Dermis blood vessel endothelial cell (primary cell): ENCODE results near the gene CSAG3. TPM values are rescaled to one million over a fixed set of nuclear protein-coding genes. Genes with fewer than 3 reads are reported as not detected.
"Not testable (repeated sequence)": the region's sequence is repeated elsewhere in the genome, so short reads cannot be mapped to it uniquely, and the experiment has no call there.

Experiments
- DNase-seq: peaks from one replicate; pipeline ENCODE4 v3.0.0; 2010
- total RNA-seq: library from RNA; depleted of rRNA; stranded (reverse); fragments of >200 nt; gene quantifications from 2 replicates; pipeline ENCODE4 v1.2.3, GENCODE V29; 2014

CSAG3 gene
- total RNA-seq: not detected in 2 replicates

GRCh38 chrX:152758918-152759317 lies at the start of gene CSAG3:
Gene CSAG3, plus strand, starts transcription at chrX:152759218.
- not testable (repeated sequence) for DNase-seq

GRCh38 chrX:152713195-152713594 lies 45.8 kb upstream of the CSAG3 start:
- not testable (repeated sequence) for DNase-seq

GRCh38 chrX:152713815-152714787 lies 44.9 kb upstream of the CSAG3 start, which contains the start of gene MAGEA2B:
Gene MAGEA2B, plus strand, starts transcription at chrX:152714628. Its CDS starts 2,479 bp downstream, at chrX:152717107.
- not testable (repeated sequence) for DNase-seq

GRCh38 chrX:152725409-152725808 lies 33.6 kb upstream of the CSAG3 start:
- DNase-seq: no peak

GRCh38 chrX:152733261-152733975 lies 25.6 kb upstream of the CSAG3 start, which contains the start of the genes CSAG1 and MAGEA12:
Gene CSAG1, minus strand, starts transcription at chrX:152733721. Its CDS starts 1,261 bp downstream, at chrX:152732460.
Gene MAGEA12, plus strand, starts transcription at chrX:152733757. Its CDS starts 2,405 bp downstream, at chrX:152736162.
- no peak for DNase-seq

- DNase-seq: not testable (repeated sequence)
These were observed 24.7 kb upstream of the CSAG3 start for GRCh38 chrX:152734143-152734858.

- no peak for DNase-seq
These were observed 23.9 kb upstream of the CSAG3 start for GRCh38 chrX:152735101-152735500.

GRCh38 chrX:152735860-152736511 lies 23.0 kb upstream of the CSAG3 start:
- DNase-seq: no peak

GRCh38 chrX:152736528-152736927 lies 22.5 kb upstream of the CSAG3 start:
- DNase-seq: not testable (repeated sequence)

GRCh38 chrX:152738560-152738959 lies 20.5 kb upstream of the CSAG3 start:
- no peak for DNase-seq

GRCh38 chrX:152753686-152754650 lies 5.0 kb upstream of the CSAG3 start, which contains the start of gene MAGEA2:
Gene MAGEA2, minus strand, starts transcription at chrX:152753842. Its CDS starts 2,479 bp downstream, at chrX:152751363.
- DNase-seq: not testable (repeated sequence)

- not testable (repeated sequence) for DNase-seq
These were observed 4.1 kb upstream of the CSAG3 start for GRCh38 chrX:152754871-152755270.

- not testable (repeated sequence) for DNase-seq
These were observed 526 bp downstream of the CSAG3 start for GRCh38 chrX:152759544-152759943.

- DNase-seq: not testable (repeated sequence)
These were observed 2.6 kb downstream of the CSAG3 start for GRCh38 chrX:152761582-152761981.

GRCh38 chrX:152766562-152766961 lies 7.5 kb downstream of the CSAG3 start:
- DNase-seq: not testable (repeated sequence)

- not testable (repeated sequence) for DNase-seq
These were observed 10.7 kb downstream of the CSAG3 start, which contains the start of gene MAGEA6 for GRCh38 chrX:152769549-152770289. Gene MAGEA6, minus strand, starts transcription at chrX:152769689. Its CDS starts 2,039 bp downstream, at chrX:152767650.

GRCh38 chrX:152787062-152787461 lies 28.0 kb downstream of the CSAG3 start:
- not testable (repeated sequence) for DNase-seq

GRCh38 chrX:152798945-152799344 lies 39.9 kb downstream of the CSAG3 start:
- DNase-seq: no peak

GRCh38 chrX:152806035-152806434 lies 47.0 kb downstream of the CSAG3 start:
- DNase-seq: no peak
